ENCODE measurements around the gene IRF1.

IRF1 gene

GRCh38 chr5:132436936-132437335, 53.6 kb downstream of the IRF1 start:
- DNase-seq: no peak

- no peak for DNase-seq
These were observed 54.7 kb downstream of the IRF1 start for GRCh38 chr5:132435886-132436285.

- DNase-seq: no peak
These were observed 55.1 kb downstream of the IRF1 start for GRCh38 chr5:132435447-132435846.

GRCh38 chr5:132434416-132435286, 55.9 kb downstream of the IRF1 start:
- DNase-seq: no peak

- no peak for DNase-seq
These were observed 57.4 kb downstream of the IRF1 start for GRCh38 chr5:132433141-132433540.

- DNase-seq: no peak
These were observed 58.9 kb downstream of the IRF1 start for GRCh38 chr5:132431632-132432031.

Measured in retina (tissue), 1 donor.